ENCODE measurements around the gene ZNF480. TPM values are rescaled to one million over a fixed set of nuclear protein-coding genes. Genes with fewer than 3 reads are reported as not detected.

The ZNF480 gene

Small RNAs within 50 kb of the gene (small RNA-seq; reads per million reads assigned to genes)
- 12.2 reads per million, percentile 88 among the genes with 10 or more reads in this experiment for gene MIR643 (ENCODE audit: insufficient read depth)
- gene RF00019 (ENCODE audit: insufficient read depth) = not detected

All from mesendoderm (in vitro differentiated cells).